Endothelial cell of umbilical vein (primary cell): ENCODE results near the gene GPD1L. TPM values are rescaled to one million over a fixed set of nuclear protein-coding genes. Genes with fewer than 3 reads are reported as not detected.

Experiments
- BruUV-seq: library from RNA; stranded (reverse); fragments of 400-500 nt; replicated peaks from 2 replicates; lab custom pipeline; 2021; lab: Mats Ljungman, UMichigan
- CTCF ChIA-PET: fragments of 300-600, 350-600 bp; sonication (Branson Sonifier 250); formaldehyde crosslinking; loops from one replicate; lab custom pipeline; 2021; ENCODE audit warnings: antibody characterized with exemption, inconsistent platforms; lab: Charles Lee
- POLR2A ChIA-PET: fragments of 300-600, 350-600 bp; sonication (Branson Sonifier 250); formaldehyde crosslinking; loops from one replicate; lab custom pipeline; 2021; ENCODE audit warnings: antibody characterized with exemption, inconsistent platforms; lab: Charles Lee
- DNase-seq: peaks from one replicate; pipeline ENCODE4 v3.0.0-alpha.2; 2011; ENCODE audit warnings: low read depth, low spot score
- FAIRE-seq: peaks from 2 replicates; lab custom pipeline; 2011; peaks lifted over from hg19 to GRCh38; lab: Jason Lieb, UNC
- H2AFZ ChIP-seq: 2 replicates; pipeline ENCODE4 v1.6.0; 2012; ENCODE audit warnings: low read depth, low read length, control low read depth, inconsistent platforms
- H3K27ac ChIP-seq: 2 replicates; pipeline ENCODE4 v1.5.1; 2011; ENCODE audit warnings: low read depth, mild to moderate bottlenecking, control low read depth, low read length, moderate library complexity; ENCODE audit not compliant: insufficient read depth
- H3K27me3 ChIP-seq, 2 experiments: 2 replicates each; pipeline versions ENCODE4 v1.6.0 to v1.6.1; 2011; ENCODE audit warnings: low read length in 2 of 2, mixed read lengths in 1 of 2; ENCODE audit not compliant: control insufficient read depth in 2 of 2, insufficient read depth in 2 of 2
- H3K36me3 ChIP-seq, 2 experiments: 2 replicates in 1 of 2; 3 replicates in 1 of 2; pipeline ENCODE4 v1.5.1; 2011; ENCODE audit warnings: low read length in 2 of 2, mild to moderate bottlenecking in 1 of 2, moderate library complexity in 1 of 2; ENCODE audit not compliant: control insufficient read depth in 2 of 2, insufficient read depth in 2 of 2; ENCODE audit errors: extremely low read depth in 1 of 2
- H3K4me1 ChIP-seq: 3 replicates; pipeline ENCODE4 v1.5.1; 2011; ENCODE audit warnings: mild to moderate bottlenecking, low read length; ENCODE audit not compliant: control insufficient read depth, insufficient read depth; ENCODE audit errors: extremely low read depth
- H3K4me2 ChIP-seq: 2 replicates; pipeline ENCODE4 v1.6.1; 2011; ENCODE audit warnings: low read length, control low read depth, mixed read lengths; ENCODE audit not compliant: insufficient read depth
- H3K4me3 ChIP-seq, 3 experiments: fragments of 200-600 bp in 1 of 3; sonication (generic), shearing (Covaris generic) in 1 of 3; replicated peaks in 1 of 3; 2 replicates each; pipeline ENCODE4 v1.5.1; 2011 to 2016; ENCODE audit warnings: control low read depth in 3 of 3, low read length in 3 of 3, mild to moderate bottlenecking in 2 of 3, inconsistent platforms in 1 of 3, low read depth in 1 of 3, moderate library complexity in 1 of 3; ENCODE audit not compliant: insufficient read depth in 1 of 3
- H3K79me2 ChIP-seq: 2 replicates; pipeline ENCODE4 v1.6.0; 2012; ENCODE audit warnings: low read length, inconsistent platforms; ENCODE audit not compliant: control insufficient read depth, insufficient read depth
- H3K9ac ChIP-seq: replicated peaks from 2 replicates; pipeline ENCODE3; 2011; ENCODE audit warnings: low read length, control low read depth; ENCODE audit not compliant: insufficient read depth; ENCODE audit errors: extremely low read depth
- H3K9me1 ChIP-seq: replicated peaks from 3 replicates; pipeline ENCODE4 v1.6.0; 2011; ENCODE audit warnings: mild to moderate bottlenecking, low read length; ENCODE audit not compliant: control insufficient read depth, insufficient read depth; ENCODE audit errors: extremely low read depth
- H3K9me3 ChIP-seq: replicated peaks from 2 replicates; pipeline ENCODE4 v1.5.1; 2012; ENCODE audit warnings: low read length, inconsistent platforms; ENCODE audit not compliant: control insufficient read depth, insufficient read depth
- H4K20me1 ChIP-seq: replicated peaks from 2 replicates; pipeline ENCODE3; 2011; ENCODE audit warnings: mild to moderate bottlenecking, low read length; ENCODE audit not compliant: control insufficient read depth, insufficient read depth; ENCODE audit errors: extremely low read depth
- EZH2 ChIP-seq: IDR thresholded peaks from 2 replicates; pipeline ENCODE4 v1.6.1; 2012; ENCODE audit warnings: borderline replicate concordance, low read depth, mild to moderate bottlenecking, moderate library complexity, low read length, inconsistent platforms; ENCODE audit not compliant: severe bottlenecking
- FOS ChIP-seq: IDR thresholded peaks from 2 replicates; pipeline ENCODE4 v1.6.1; 2011; ENCODE audit warnings: mild to moderate bottlenecking, low read length, moderate library complexity, borderline replicate concordance; ENCODE audit not compliant: insufficient read depth
- GATA2 ChIP-seq: IDR thresholded peaks from 2 replicates; pipeline ENCODE4 v1.7.0; 2011; ENCODE audit warnings: low read depth, mild to moderate bottlenecking, moderate library complexity, mixed read lengths, low read length; ENCODE audit not compliant: insufficient read length, insufficient read depth
- JUN ChIP-seq: IDR thresholded peaks from 2 replicates; pipeline ENCODE4 v1.6.1; 2011; ENCODE audit warnings: borderline replicate concordance, low read depth; ENCODE audit not compliant: insufficient read length, insufficient read depth
- MYC ChIP-seq: IDR thresholded peaks from one replicate; pipeline ENCODE4 v1.6.1; 2011; ENCODE audit warnings: mild to moderate bottlenecking, low read depth, low read length
- POLR2A ChIP-seq: IDR thresholded peaks from 2 replicates; pipeline ENCODE4 v1.6.1; 2012; ENCODE audit warnings: low read depth, mild to moderate bottlenecking, control low read depth, low read length
- POLR2AphosphoS5 ChIP-seq: IDR thresholded peaks from 2 replicates; pipeline ENCODE4 v1.6.1; 2012; ENCODE audit warnings: low read depth, mild to moderate bottlenecking, control low read depth, low read length, moderate library complexity; ENCODE audit not compliant: insufficient read depth
- dilution Hi-C: fragments of 300-500 bp; cut with MboI; formaldehyde crosslinking; loops from one replicate; pipeline ENCODE4 v1.15.0; 2019; ENCODE audit warnings: low sequenced_read_pairs; ENCODE audit not compliant: extremely low pct_ligation_motif_present
- intact Hi-C: fragments of 100-400 bp; cut with micrococcal nuclease; formaldehyde crosslinking; loops from one replicate; pipeline ENCODE4 v1.10.0; 2022
- polyA plus RNA-seq, 4 experiments: library from polyadenylated mRNA; depleted of rRNA in 3 of 4; stranded (reverse) in 3 of 4; unstranded in 1 of 4; fragments of >200 nt; gene quantifications; 2 replicates each; pipeline versions ENCODE4 v1.2.1 to v1.2.3, GENCODE V29; 2011 to 2012; ENCODE audit warnings: missing spikeins in 1 of 4
- total RNA-seq: library from RNA; stranded (reverse); gene quantifications from 2 replicates; pipeline ENCODE4 v1.2.3, GENCODE V29; 2021
- TF ChIP-seq, protein P1 (sequence below): IDR thresholded peaks from 2 replicates; pipeline ENCODE4 v1.6.1; 2011; ENCODE audit not compliant: insufficient read depth, insufficient read length
- TF ChIP-seq, protein P2 (sequence below), 2 donors: IDR thresholded peaks; 1 replicate in 1 of 2; 2 replicates in 1 of 2; pipeline ENCODE4 v1.5.1; 2011; ENCODE audit warnings: low read length in 2 of 2, mild to moderate bottlenecking in 2 of 2, moderate library complexity in 2 of 2, control low read depth in 1 of 2, inconsistent platforms in 1 of 2, low read depth in 1 of 2; ENCODE audit not compliant: insufficient read depth in 1 of 2; ENCODE audit errors: extremely low read depth in 1 of 2

The GPD1L gene
- total and polyA plus RNA-seq, 2 donors (not counting 3 experiments of a cell fraction or from before 2014, with no cell fraction given), result 5.1 to 12.9 TPM

DNA sequence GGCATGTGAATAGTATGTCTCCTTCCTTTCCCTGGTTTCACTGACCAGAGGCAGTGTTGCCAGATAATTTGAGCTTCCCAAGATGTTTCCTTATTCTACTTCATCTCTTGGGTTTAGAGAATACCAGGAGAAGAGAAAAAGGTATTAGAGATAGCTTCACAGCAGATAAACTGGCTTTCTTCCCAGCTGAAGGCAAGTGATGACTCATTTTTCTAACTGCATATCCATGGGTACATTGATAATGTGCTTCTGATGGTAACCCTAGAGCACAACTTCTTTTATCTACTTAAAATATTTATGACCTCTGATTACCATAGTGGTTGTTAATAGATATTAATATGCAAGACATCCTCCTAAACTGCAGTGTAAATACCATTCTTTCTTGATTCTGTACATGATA lies 97.4 kb downstream of the GPD1L start:
- H2AFZ ChIP-seq, result no peak overlapping the region
- no peak overlapping the region for H3K4me2 ChIP-seq
- no peaks in the 10 kb centered on the region for H4K20me1 ChIP-seq
- H3K79me2 ChIP-seq, result no peaks in the 10 kb centered on the region
- DNase-seq (peak; percentile 39), FAIRE-seq (no peak)
- H3K9me3 ChIP-seq, result no peaks in the 10 kb centered on the region
- no peak overlapping the region for H3K9ac ChIP-seq
- BruUV-seq, result no TSS peak
- intact Hi-C loops (no loop called here), dilution Hi-C loops (no loop called here)
- CTCF ChIA-PET, result no interaction called here
- no peaks in the 10 kb centered on the region for H3K9me1 ChIP-seq
- H3K27me3 ChIP-seq, result no peaks in the 10 kb centered on the region
- POLR2A ChIA-PET, result no interaction called here
- no peaks in the 10 kb centered on the region for H3K36me3 ChIP-seq
- TF ChIP-seq EZH2, result no peak
- peak; percentile 57 for TF ChIP-seq FOS
- TF ChIP-seq MYC, result no peak
- TF ChIP-seq, protein P1, sequence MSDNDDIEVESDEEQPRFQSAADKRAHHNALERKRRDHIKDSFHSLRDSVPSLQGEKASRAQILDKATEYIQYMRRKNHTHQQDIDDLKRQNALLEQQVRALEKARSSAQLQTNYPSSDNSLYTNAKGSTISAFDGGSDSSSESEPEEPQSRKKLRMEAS, result no peak
- TF ChIP-seq GATA2, result no peak
- no peak for TF ChIP-seq POLR2A
- peak; percentile 34 for TF ChIP-seq JUN
- TF ChIP-seq, protein P2, sequence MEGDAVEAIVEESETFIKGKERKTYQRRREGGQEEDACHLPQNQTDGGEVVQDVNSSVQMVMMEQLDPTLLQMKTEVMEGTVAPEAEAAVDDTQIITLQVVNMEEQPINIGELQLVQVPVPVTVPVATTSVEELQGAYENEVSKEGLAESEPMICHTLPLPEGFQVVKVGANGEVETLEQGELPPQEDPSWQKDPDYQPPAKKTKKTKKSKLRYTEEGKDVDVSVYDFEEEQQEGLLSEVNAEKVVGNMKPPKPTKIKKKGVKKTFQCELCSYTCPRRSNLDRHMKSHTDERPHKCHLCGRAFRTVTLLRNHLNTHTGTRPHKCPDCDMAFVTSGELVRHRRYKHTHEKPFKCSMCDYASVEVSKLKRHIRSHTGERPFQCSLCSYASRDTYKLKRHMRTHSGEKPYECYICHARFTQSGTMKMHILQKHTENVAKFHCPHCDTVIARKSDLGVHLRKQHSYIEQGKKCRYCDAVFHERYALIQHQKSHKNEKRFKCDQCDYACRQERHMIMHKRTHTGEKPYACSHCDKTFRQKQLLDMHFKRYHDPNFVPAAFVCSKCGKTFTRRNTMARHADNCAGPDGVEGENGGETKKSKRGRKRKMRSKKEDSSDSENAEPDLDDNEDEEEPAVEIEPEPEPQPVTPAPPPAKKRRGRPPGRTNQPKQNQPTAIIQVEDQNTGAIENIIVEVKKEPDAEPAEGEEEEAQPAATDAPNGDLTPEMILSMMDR (IDR thresholded peaks at IDR 0.05; ENCODE audit: extremely low read depth in 1 of 2, insufficient read depth in 1 of 2, low read depth in 1 of 2, low read length in 2 of 2), result no peak
- no peak for TF ChIP-seq POLR2AphosphoS5
- no peak overlapping the region for H3K27ac ChIP-seq
- H3K4me3 ChIP-seq, result no peak overlapping the region
- H3K4me1 ChIP-seq, result peaks cover 15% of the 10 kb centered on the region
